Measurements from ENCODE around the gene LCN10.

The LCN10 gene

DNA sequence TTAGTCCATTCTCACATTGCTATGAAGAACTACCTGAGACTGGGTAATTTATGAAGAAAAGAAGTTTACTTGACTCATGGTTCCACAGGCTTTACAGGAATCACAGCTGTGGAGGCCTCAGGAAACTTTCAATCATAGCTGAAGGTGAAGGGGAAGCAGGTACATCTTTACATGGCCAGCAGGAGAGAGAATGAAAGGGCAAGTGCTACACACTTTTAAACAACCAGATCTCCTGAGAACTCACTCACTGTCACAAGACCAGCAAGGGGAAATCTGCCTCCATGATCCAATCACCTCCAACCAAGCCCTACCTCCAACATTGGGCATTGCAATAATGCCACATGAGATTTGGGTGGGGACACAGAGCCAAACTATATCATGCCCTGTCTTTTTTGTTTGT, 9.1 kb upstream of the LCN10 start:
- H3K4me3 ChIP-seq (ENCODE audit: low read depth, low read length): no peak overlapping the region
- no peak for DNase-seq (ENCODE audit: low read depth)
- TF ChIP-seq, protein P1, sequence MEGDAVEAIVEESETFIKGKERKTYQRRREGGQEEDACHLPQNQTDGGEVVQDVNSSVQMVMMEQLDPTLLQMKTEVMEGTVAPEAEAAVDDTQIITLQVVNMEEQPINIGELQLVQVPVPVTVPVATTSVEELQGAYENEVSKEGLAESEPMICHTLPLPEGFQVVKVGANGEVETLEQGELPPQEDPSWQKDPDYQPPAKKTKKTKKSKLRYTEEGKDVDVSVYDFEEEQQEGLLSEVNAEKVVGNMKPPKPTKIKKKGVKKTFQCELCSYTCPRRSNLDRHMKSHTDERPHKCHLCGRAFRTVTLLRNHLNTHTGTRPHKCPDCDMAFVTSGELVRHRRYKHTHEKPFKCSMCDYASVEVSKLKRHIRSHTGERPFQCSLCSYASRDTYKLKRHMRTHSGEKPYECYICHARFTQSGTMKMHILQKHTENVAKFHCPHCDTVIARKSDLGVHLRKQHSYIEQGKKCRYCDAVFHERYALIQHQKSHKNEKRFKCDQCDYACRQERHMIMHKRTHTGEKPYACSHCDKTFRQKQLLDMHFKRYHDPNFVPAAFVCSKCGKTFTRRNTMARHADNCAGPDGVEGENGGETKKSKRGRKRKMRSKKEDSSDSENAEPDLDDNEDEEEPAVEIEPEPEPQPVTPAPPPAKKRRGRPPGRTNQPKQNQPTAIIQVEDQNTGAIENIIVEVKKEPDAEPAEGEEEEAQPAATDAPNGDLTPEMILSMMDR (IDR thresholded peaks at IDR 0.05; ENCODE audit: low read depth, low read length, missing control alignments): no peak

DNA sequence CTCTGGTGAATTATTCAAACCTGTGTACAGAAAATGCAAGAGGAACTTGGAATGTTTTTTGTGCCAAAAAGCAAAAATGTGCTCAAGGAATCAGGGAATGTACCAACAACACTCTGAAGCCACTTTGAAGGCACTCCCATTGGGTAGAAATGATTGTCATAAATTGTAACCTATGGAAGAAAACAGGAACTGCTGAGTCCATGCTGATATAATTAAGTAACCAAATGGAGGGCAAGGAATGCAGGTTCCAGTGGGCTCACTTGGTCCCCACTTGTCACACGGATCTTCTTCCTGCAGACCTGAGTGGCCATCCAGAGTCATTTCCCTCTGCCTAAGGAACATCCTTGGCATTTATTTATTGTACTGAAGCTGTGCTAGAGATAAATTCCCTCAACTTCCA, 8.5 kb upstream of the LCN10 start:
- TF ChIP-seq, protein P1 (IDR thresholded peaks at IDR 0.05; ENCODE audit: low read depth, low read length, missing control alignments): no peak
- no peak for DNase-seq (ENCODE audit: low read depth)
- no peak overlapping the region for H3K4me3 ChIP-seq (ENCODE audit: low read depth, low read length)

DNA sequence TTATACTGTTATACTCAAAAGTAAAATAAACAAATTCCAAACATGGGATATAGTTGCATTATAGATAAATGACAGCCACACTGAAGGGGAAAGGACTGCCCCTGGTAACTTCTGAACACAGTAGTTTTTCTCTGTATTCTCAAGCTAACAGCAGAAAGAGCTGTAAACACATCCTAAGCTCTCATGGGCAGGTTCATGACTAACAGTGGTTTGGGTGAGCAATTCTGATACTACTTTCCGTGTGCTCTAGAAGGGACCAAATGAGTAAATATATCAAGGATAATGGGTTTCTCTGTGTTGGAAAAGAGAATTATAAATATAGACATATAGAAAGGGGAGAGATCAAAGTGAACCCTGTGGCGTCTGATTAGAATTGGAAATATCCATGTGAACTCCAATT, 7.8 kb upstream of the LCN10 start:
- TF ChIP-seq, protein P1 (IDR thresholded peaks at IDR 0.05; ENCODE audit: low read depth, low read length, missing control alignments): no peak
- no peak overlapping the region for H3K4me3 ChIP-seq (ENCODE audit: low read depth, low read length)
- DNase-seq (ENCODE audit: low read depth): no peak

DNA sequence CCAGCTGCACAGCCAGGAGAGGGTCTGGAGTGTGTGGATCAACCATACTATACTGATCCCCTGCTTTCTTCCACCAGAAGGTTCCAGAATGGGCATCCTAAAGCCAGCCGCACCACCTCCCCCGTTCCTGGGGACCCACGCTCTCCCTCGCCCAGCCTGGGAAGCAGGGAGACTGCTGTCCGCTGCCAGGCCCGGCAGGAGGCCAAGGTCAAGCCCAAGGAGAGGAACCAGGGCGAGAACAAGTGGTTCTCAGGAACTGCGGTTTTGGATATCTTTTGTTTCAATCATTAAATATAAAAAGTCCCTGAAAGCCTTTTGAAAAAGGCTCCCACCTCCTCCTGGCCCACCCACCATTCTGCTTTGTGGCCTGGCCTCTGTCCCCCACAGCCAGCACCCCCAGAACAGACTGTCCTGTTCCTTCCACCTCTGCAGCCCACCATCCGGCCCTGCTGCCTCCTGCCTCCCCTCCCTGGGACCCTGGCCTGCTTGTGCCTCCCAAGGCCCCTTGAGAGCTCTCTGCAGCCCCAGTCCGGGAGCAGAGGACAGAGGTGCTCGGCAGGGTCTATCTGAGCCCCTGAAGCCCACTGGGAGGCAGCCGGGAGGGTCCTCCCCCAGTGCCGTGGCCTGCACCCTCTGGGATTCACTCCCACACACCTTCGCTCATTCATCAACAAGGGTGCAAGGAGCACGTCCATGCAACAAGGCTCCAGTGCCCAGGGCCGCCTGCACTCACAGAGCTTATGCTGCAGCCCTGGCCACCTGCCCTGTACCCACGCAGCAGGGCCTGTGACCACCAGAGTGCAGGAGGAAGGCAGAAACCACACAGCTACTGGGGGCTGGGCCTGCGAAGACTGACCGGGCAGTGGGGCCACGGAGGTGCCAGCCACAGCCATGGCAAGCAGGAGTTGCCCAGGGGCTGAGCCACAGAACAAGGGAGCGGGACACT, 6.2 kb upstream of the LCN10 start:
- H3K4me3 ChIP-seq (ENCODE audit: low read depth, low read length): no peak overlapping the region
- TF ChIP-seq, protein P1 (IDR thresholded peaks at IDR 0.05; ENCODE audit: low read depth, low read length, missing control alignments): no peak
- no peak for DNase-seq (ENCODE audit: low read depth)

DNA sequence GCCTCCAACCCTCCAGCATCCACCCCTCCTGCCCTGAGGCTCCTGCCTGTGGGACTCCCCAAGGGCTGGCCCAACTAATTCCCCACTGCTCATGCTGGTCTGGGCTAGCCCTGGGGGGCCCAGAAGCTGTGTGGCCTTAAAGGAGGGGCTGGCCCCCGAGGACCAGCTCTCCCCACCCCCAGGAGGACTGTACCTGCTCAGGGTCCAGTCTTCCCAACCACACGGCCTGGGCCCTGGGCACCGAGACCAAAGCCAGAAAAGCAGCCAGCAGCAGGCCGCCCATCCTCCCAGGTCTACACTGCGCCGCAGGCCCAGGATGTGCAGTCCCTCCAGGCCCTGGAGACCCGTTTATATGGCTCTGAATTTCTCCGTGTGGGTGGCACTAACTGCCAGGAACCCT, 5.5 kb upstream of the LCN10 start, which contains the start of gene LCN6:
LCN6 (minus strand) TSS at position 325 of the 400 bp plus-strand sequence; CDS start at position 283, 42 bp downstream.
- DNase-seq (ENCODE audit: low read depth): no peak
- H3K4me3 ChIP-seq (ENCODE audit: low read depth, low read length): no peak within 1 kb of the TSS

DNA sequence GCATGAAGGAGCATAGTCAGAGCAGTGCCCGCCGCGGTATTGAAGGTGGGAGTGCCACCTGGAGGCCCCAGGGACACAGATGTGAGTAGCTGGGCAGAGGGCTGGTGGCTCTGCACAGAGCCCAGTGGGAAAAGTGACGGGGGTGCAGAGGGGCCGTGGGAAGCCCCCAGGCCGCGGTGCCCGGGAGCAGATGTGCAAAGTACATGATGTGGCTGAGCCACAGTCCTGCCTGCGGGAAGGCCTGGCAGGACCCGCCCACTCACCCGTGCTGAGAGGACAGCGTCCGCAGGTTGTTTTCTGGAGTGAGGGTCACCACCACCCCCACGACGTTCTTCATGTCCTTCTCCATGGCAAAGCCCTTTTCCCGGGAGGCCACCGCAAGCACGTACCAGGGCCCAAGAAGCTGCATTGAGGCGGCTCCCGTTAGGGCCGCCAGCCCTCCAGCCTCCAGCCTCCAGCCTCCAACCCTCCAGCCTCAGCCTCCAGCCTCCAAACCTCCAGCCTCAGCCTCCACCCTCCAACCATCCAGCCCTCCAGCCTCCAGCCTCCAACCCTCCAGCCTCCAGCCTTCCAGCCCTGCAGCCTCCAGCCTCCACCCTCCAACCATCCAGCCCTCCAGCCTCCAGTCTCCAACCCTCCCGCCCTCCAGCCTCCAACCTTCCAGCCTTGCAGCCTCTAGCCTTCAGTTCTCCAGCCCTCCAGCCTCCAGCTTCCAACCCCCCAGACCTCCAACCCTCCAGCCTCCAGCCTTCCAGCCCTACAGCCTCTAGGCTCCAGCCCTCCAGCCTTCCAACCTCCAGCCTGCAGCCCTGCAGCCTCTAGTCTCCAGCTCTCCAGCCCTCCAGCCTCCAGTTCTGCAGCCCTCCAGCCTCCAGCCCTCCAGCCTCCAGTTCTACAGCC, 4.7 kb upstream of the LCN10 start:
- no peak for DNase-seq (ENCODE audit: low read depth)
- TF ChIP-seq, protein P1 (IDR thresholded peaks at IDR 0.05; ENCODE audit: low read depth, low read length, missing control alignments): no peak
- H3K4me3 ChIP-seq (ENCODE audit: low read depth, low read length): no peak overlapping the region

More for the DNA sequence above, 5.5 kb upstream of the LCN10 start, which contains the start of gene LCN6:
- TF ChIP-seq, protein P1 (IDR thresholded peaks at IDR 0.05; ENCODE audit: low read depth, low read length, missing control alignments): no peak
